SK-N-SH (cell line): ENCODE results near the gene CCDC34. TPM values are rescaled to one million over a fixed set of nuclear protein-coding genes. Genes with fewer than 3 reads are reported as not detected.

ENCODE experiments used
- CTCF ChIA-PET: fragments of 300-600, 350-600 bp; formaldehyde crosslinking; extraction: SDS; loops from one replicate; lab custom pipeline; 2021; lab: Yijun Ruan, JAX
- POLR2A ChIA-PET: fragments of 350-600 bp; sonication (Branson Sonifier 250); formaldehyde crosslinking; extraction: SDS; loops from one replicate; lab custom pipeline; 2020; ENCODE audit warnings: antibody characterized with exemption, inconsistent platforms; lab: Yijun Ruan, JAX
- DNase-seq: peaks from one replicate; pipeline ENCODE4 v3.0.0; 2012
- H2AFZ ChIP-seq: fragments of 200-600 bp; sonication (generic); 2 replicates; pipeline ENCODE4 v1.8.1; 2016; ENCODE audit warnings: antibody characterized with exemption, mild to moderate bottlenecking, low read depth
- H3F3A ChIP-seq: fragments of 200-600 bp; sonication (generic); replicated peaks from 2 replicates; pipeline ENCODE3; 2016; ENCODE audit warnings: antibody characterized with exemption, mild to moderate bottlenecking; ENCODE audit not compliant: insufficient read depth
- H3K27ac ChIP-seq, 2 experiments: fragments of 200-500 bp in 1 of 2; fragments of 200-600 bp in 1 of 2; sonication (Bioruptor generic) in 1 of 2; sonication (generic), shearing (Covaris generic) in 1 of 2; 2 replicates each; pipeline versions ENCODE4 v1.5.1 to v1.6.1; 2014 to 2016; ENCODE audit warnings: low read depth in 2 of 2, inconsistent platforms in 1 of 2, low read length in 1 of 2, mild to moderate bottlenecking in 1 of 2, mixed read lengths in 1 of 2
- H3K27me3 ChIP-seq: fragments of 200-600 bp; sonication (generic), shearing (Covaris generic); 2 replicates; pipeline ENCODE4 v1.6.1; 2016; ENCODE audit warnings: mixed run types; ENCODE audit not compliant: insufficient read depth
- H3K36me3 ChIP-seq, 2 experiments: fragments of 200-500 bp in 1 of 2; fragments of 200-600 bp in 1 of 2; sonication (Bioruptor generic) in 1 of 2; sonication (generic) in 1 of 2; replicated peaks in 1 of 2; 2 replicates each; pipeline versions ENCODE3 to v1.5.1; 2014 to 2016; ENCODE audit warnings: low read length in 1 of 2, mild to moderate bottlenecking in 1 of 2; ENCODE audit not compliant: insufficient read depth in 2 of 2, control insufficient read depth in 1 of 2
- H3K4me1 ChIP-seq, 2 experiments: fragments of 200-500 bp in 1 of 2; fragments of 200-600 bp in 1 of 2; sonication (Bioruptor generic) in 1 of 2; sonication (generic), shearing (Covaris generic) in 1 of 2; 2 replicates each; pipeline versions ENCODE4 v1.5.1 to v1.6.1; 2014 to 2016; ENCODE audit warnings: low read depth in 1 of 2, low read length in 1 of 2, mixed run types in 1 of 2; ENCODE audit not compliant: insufficient read depth in 2 of 2, control insufficient read depth in 1 of 2
- H3K4me2 ChIP-seq: fragments of 200-600 bp; sonication (generic), shearing (Covaris generic); 2 replicates; pipeline ENCODE4 v1.6.1; 2017; ENCODE audit warnings: mixed run types
- H3K4me3 ChIP-seq, 2 experiments: fragments of 200-500 bp in 1 of 2; fragments of 200-600 bp in 1 of 2; sonication (Bioruptor generic) in 1 of 2; sonication (generic), shearing (Covaris generic) in 1 of 2; 2 replicates each; pipeline versions ENCODE4 v1.5.1 to v1.8.1; 2014 to 2016; ENCODE audit warnings: low read depth in 2 of 2, inconsistent platforms in 1 of 2, low read length in 1 of 2, mild to moderate bottlenecking in 1 of 2, mixed read lengths in 1 of 2, moderate library complexity in 1 of 2
- H3K79me2 ChIP-seq: fragments of 200-600 bp; sonication (generic); 2 replicates; pipeline ENCODE4 v1.8.1; 2017; ENCODE audit warnings: mild to moderate bottlenecking; ENCODE audit not compliant: insufficient read depth
- H3K9ac ChIP-seq: fragments of 200-600 bp; sonication (generic); 2 replicates; pipeline ENCODE4 v1.6.1; 2017; ENCODE audit warnings: mixed run types
- H3K9me2 ChIP-seq: fragments of 200-600 bp; sonication (generic); 2 replicates; pipeline ENCODE4 v1.6.1; 2017; ENCODE audit warnings: mixed run types
- H3K9me3 ChIP-seq: fragments of 200-600 bp; sonication (generic); 2 replicates; pipeline ENCODE4 v1.6.1; 2017; ENCODE audit warnings: mixed run types, mild to moderate bottlenecking, moderate library complexity
- H4K20me1 ChIP-seq: fragments of 200-600 bp; sonication (generic); 2 replicates; pipeline ENCODE4 v1.6.1; 2017; ENCODE audit warnings: mild to moderate bottlenecking, mixed run types; ENCODE audit not compliant: insufficient read depth
- CHD2 ChIP-seq: fragments of 150-350 bp; IDR thresholded peaks from 2 replicates; pipeline ENCODE4 v1.6.1; 2018; ENCODE audit warnings: low read length; ENCODE audit not compliant: partially characterized antibody
- CTCF ChIP-seq: fragments of 200-600 bp; sonication (generic); IDR thresholded peaks from 2 replicates; pipeline ENCODE4 v1.6.1; 2017; ENCODE audit warnings: antibody characterized with exemption, mild to moderate bottlenecking, moderate library complexity
- EP300 ChIP-seq, 2 experiments: IDR thresholded peaks; 2 replicates each; pipeline versions ENCODE4 v1.4.0 to v1.6.1; 2012; ENCODE audit warnings: borderline replicate concordance in 1 of 2, low read depth in 1 of 2, low read length in 1 of 2
- FOXJ3 ChIP-seq: sonication (generic); formaldehyde crosslinking; IDR thresholded peaks from 2 replicates; pipeline ENCODE4 v1.5.1; 2020; ENCODE audit warnings: mild to moderate bottlenecking, missing genetic modification reagents
- FOXM1 ChIP-seq: IDR thresholded peaks from 2 replicates; pipeline ENCODE4 v1.4.0; 2012; ENCODE audit warnings: low read depth, mild to moderate bottlenecking
- GABPA ChIP-seq: IDR thresholded peaks from 2 replicates; pipeline ENCODE4 v1.4.0; 2012; ENCODE audit warnings: low read depth, mild to moderate bottlenecking
- GATA2 ChIP-seq: sonication (generic); formaldehyde crosslinking; IDR thresholded peaks from 2 replicates; pipeline ENCODE4 v1.5.0; 2020; ENCODE audit warnings: mild to moderate bottlenecking, missing genetic modification reagents
- IRF3 ChIP-seq: fragments of 150-350 bp; IDR thresholded peaks from 2 replicates; pipeline ENCODE4 v1.6.1; 2016; ENCODE audit warnings: mild to moderate bottlenecking, low read depth, low read length
- JUND ChIP-seq: IDR thresholded peaks from 2 replicates; pipeline ENCODE4 v1.4.0; 2012
- MXI1 ChIP-seq: IDR thresholded peaks from 2 replicates; pipeline ENCODE4 v1.6.1; 2012; ENCODE audit warnings: mild to moderate bottlenecking, low read depth, low read length, improper control_type of control experiment
- PBX3 ChIP-seq: IDR thresholded peaks from 2 replicates; pipeline ENCODE4; 2012
- RAD21 ChIP-seq: IDR thresholded peaks from 2 replicates; pipeline ENCODE4 v1.6.1; 2012; ENCODE audit warnings: mild to moderate bottlenecking, low read length
- RCOR1 ChIP-seq: fragments of 150-350 bp; IDR thresholded peaks from 2 replicates; pipeline ENCODE4 v1.6.1; 2017; ENCODE audit warnings: antibody characterized with exemption, low read length
- REST ChIP-seq: IDR thresholded peaks from 2 replicates; pipeline ENCODE4 v1.6.1; 2012; ENCODE audit warnings: mild to moderate bottlenecking, low read depth, low read length, moderate library complexity
- TCF12 ChIP-seq: IDR thresholded peaks from 2 replicates; pipeline ENCODE4 v1.4.0; 2012
- USF1 ChIP-seq: IDR thresholded peaks from 2 replicates; pipeline ENCODE4 v1.4.0; 2012; ENCODE audit warnings: low read depth, borderline replicate concordance
- USF2 ChIP-seq: fragments of 150-350 bp; IDR thresholded peaks from 2 replicates; pipeline ENCODE4 v1.6.1; 2017; ENCODE audit warnings: antibody characterized with exemption, low read length, low read depth, borderline replicate concordance
- YY1 ChIP-seq: IDR thresholded peaks from 2 replicates; pipeline ENCODE4 v1.4.0; 2012; ENCODE audit warnings: low read depth, mild to moderate bottlenecking
- WGBS: methylation state at CpG from one replicate; pipeline ENCODE4 v1.1.6; 2017; ENCODE audit warnings: low lambda C conversion rate; 5-methylcytosine and 5-hydroxymethylcytosine counted together
- polyA plus RNA-seq, 3 experiments: library from polyadenylated mRNA; depleted of rRNA; stranded (reverse); fragments of >200 nt; gene quantifications; 2 replicates each; pipeline ENCODE4 v1.2.3, GENCODE V29; 2012

Gene CCDC34
- polyA plus RNA-seq, 1 of the 3 experiments (the other 2 are of a cell fraction): 6.7 TPM

- H3K79me2 ChIP-seq: no peaks in the 10 kb centered on the region
- H3K4me1 ChIP-seq: peaks cover 2 to 24% of the 10 kb centered on the region in 2 experiments; a peak in 3 of 4 replicates
- no peaks in the 10 kb centered on the region for H3F3A ChIP-seq
- no peaks in the 10 kb centered on the region for H3K27me3 ChIP-seq
- H2AFZ ChIP-seq: no peak overlapping the region
- H3K4me3 ChIP-seq: no peak overlapping the region
- peaks cover 12 to 24% of the 10 kb centered on the region in 2 experiments for H3K36me3 ChIP-seq
- no peak overlapping the region for H3K9ac ChIP-seq
- ChIA-PET POLR2A (no interaction called here), CTCF (interaction anchor here (0.6 to 2.4 kb wide), 3 partner anchors 11 to 116 kb away, joined by 3 to 6 read pairs (median 3); no protein-coding TSS in a partner anchor)
- H3K9me3 ChIP-seq: no peaks in the 10 kb centered on the region
- no peak overlapping the region for H3K27ac ChIP-seq
- H4K20me1 ChIP-seq: no peaks in the 10 kb centered on the region
- no peak for DNase-seq
- TF ChIP-seq FOXM1 (no peak), USF2 (no peak), USF1 (no peak), GABPA (no peak), JUND (no peak), CHD2 (no peak), CTCF (no peak), EP300 (IDR thresholded peaks at IDR 0.05; ENCODE audit: borderline replicate concordance in 1 of 2, low read depth in 1 of 2, low read length in 1 of 2) (no peak), IRF3 (no peak), PBX3 (no peak), RCOR1 (no peak), FOXJ3 (CRISPR knock-in tag) (no peak), RAD21 (no peak), MXI1 (no peak), GATA2 (CRISPR knock-in tag) (no peak), REST (no peak), TCF12 (no peak), YY1 (no peak)
- WGBS: 79% methylated on average over 1 of the region's 1 CpG
- no peaks in the 10 kb centered on the region for H3K9me2 ChIP-seq
- no peak overlapping the region for H3K4me2 ChIP-seq
Observed at GRCh38 chr11:27383645-27384044, 20.6 kb upstream of the CCDC34 start.
